GM12872 (cell line): ENCODE measurements around the gene NLRP11.
"Not testable (repeated sequence)": the region's sequence is repeated elsewhere in the genome, so short reads cannot be mapped to it uniquely, and the experiment has no call there.

ENCODE experiments used
- TF ChIP-seq, protein P1 (sequence below): IDR thresholded peaks from 3 replicates; pipeline ENCODE4 v1.5.1; 2011; ENCODE audit warnings: low read depth, mild to moderate bottlenecking, low read length, moderate library complexity; ENCODE audit not compliant: insufficient read depth

Gene NLRP11

GRCh38 chr19:55781112-55781511 lies 50.7 kb downstream of the NLRP11 start:
- TF ChIP-seq, protein P1, sequence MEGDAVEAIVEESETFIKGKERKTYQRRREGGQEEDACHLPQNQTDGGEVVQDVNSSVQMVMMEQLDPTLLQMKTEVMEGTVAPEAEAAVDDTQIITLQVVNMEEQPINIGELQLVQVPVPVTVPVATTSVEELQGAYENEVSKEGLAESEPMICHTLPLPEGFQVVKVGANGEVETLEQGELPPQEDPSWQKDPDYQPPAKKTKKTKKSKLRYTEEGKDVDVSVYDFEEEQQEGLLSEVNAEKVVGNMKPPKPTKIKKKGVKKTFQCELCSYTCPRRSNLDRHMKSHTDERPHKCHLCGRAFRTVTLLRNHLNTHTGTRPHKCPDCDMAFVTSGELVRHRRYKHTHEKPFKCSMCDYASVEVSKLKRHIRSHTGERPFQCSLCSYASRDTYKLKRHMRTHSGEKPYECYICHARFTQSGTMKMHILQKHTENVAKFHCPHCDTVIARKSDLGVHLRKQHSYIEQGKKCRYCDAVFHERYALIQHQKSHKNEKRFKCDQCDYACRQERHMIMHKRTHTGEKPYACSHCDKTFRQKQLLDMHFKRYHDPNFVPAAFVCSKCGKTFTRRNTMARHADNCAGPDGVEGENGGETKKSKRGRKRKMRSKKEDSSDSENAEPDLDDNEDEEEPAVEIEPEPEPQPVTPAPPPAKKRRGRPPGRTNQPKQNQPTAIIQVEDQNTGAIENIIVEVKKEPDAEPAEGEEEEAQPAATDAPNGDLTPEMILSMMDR = no peak

DNA sequence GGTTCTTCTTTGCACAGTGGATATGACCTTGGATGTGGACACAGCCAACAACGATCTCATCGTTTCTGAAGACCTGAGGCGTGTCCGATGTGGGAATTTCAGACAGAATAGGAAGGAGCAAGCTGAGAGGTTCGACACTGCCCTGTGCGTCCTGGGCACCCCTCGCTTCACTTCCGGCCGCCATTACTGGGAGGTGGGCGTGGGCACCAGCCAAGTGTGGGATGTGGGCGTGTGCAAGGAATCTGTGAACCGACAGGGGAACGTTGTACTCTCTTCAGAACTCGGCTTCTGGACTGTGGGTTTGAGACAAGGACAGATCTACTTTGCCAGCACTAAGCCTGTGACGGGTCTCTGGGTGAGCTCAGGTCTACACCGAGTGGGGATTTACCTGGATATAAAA lies 53.5 kb downstream of the NLRP11 start:
- TF ChIP-seq, protein P1 = no peak

- TF ChIP-seq, protein P1 = no peak
Observed at GRCh38 chr19:55777528-55777927, 54.3 kb downstream of the NLRP11 start.

DNA sequence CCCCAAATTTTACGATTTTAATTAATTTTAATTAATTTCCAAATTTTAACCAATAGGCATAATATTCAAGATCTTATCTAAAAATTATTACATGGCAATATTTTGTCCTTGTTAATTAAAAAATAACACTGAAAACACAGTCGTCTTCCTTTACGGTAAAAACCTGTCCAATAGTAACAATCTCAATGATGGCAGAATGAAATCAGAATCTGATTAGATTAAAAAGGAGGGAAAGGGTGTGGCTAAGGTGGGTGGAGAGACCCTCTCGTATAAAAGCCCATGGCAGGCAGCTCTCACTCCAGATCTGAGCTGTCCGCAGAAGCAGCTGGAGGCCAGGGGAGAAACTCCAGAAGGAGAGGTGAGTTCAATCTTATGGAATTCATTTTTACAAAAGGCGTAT lies 63.0 kb downstream of the NLRP11 start, which contains the start of gene RFPL4AL1:
Gene RFPL4AL1, plus strand, starts transcription at position 301 of the 400 bp plus-strand sequence. CDS start 2,687 bp downstream, outside the sequence.
- TF ChIP-seq, protein P1 = not testable (repeated sequence)

DNA sequence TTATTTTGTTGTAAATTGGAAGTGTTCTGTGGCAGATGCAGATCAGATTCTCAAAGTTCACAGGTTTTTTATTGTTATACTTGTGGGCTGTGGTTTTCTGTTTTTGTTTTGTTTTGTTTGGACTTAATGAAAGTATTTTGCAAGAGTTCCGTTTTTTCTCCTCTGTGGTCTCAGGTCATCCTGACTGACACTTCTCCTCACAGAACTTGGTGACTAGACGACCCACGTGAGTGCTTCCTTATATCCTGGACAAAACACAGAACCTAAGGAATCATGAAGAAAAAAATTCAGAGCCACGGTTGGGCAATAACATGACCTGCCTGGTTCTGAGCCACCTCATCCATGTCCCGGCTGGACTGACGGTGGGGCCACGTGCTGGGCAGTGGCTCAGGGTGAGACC lies 65.3 kb downstream of the NLRP11 start:
- TF ChIP-seq, protein P1 = no peak

- TF ChIP-seq, protein P1 = not testable (repeated sequence)
Observed at GRCh38 chr19:55758797-55759196, 73.0 kb downstream of the NLRP11 start, which contains the start of gene RFPL4A. Gene RFPL4A, plus strand, starts transcription at chr19:55759097. Its CDS starts 2,704 bp downstream, at chr19:55761801.

- TF ChIP-seq, protein P1 = no peak
Observed at GRCh38 chr19:55753401-55753800, 78.4 kb downstream of the NLRP11 start.

DNA sequence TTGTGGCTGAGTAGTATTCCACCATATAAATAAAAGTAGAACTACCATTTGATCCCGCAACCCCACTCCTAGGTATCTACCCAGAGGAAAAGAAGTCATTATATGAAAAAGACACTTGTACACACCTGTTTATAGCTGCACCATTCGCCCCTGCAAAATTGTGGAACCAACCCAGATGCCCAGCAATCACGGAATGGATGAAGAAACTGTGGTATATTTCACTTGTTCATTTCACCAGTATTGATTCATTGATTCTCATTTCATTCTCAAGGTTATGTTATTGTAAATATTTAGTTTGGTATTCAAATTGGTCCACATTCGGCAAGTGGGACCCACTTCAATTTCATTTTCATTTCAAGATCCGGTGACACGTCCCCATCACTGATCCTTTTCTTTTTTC lies 81.1 kb downstream of the NLRP11 start:
- TF ChIP-seq, protein P1 = no peak
